ENCODE measurements around the gene TBRG1.

- TF ChIP-seq CTCF (IDR thresholded peaks at IDR 0.05; ENCODE audit: low read length) (no peak), EZH2 (IDR thresholded peaks at IDR 0.05; ENCODE audit: borderline replicate concordance, low read length) (no peak)
Observed at GRCh38 chr11:124657904-124658303, 35.2 kb downstream of the TBRG1 start.
